Measurements from ENCODE around the gene NIPAL3.

The NIPAL3 gene

DNA sequence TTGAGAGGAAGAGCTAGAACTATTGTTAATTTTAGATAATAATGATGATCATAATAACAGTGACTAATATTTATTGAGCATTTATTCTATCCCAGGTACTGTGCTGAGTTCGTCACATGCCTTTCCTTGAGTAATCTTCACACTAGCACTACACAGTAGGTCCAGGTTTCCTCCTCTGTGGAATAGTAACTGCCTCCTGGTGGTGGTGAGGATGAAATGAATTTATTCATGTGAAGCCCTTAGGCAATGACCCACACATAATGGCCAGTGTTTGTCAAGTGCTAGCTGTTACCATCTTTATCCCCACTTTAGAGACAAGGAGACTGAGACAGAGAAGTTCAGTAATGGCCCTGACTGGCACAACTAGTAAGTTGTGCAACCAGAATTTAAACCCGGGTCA lies 5.9 kb downstream of the NIPAL3 start:
- Histone ChIP-seq H3K4me1 (ENCODE audit: control insufficient read depth in 2 of 2, insufficient read depth in 2 of 2, low read length in 2 of 2) (peaks cover 24 to 34% of the 10 kb centered on the region in 2 donors), H3K9ac (ENCODE audit: low read depth in 1 of 2, low read length in 2 of 2) (no peak overlapping the region), H3K27me3 (ENCODE audit: control insufficient read depth in 2 of 2, insufficient read depth in 2 of 2, low read length in 2 of 2) (no peaks in the 10 kb centered on the region), H3K4me3 (ENCODE audit: low read length in 2 of 2) (no peak overlapping the region), H3K36me3 (ENCODE audit: control insufficient read depth in 2 of 2, insufficient read depth in 2 of 2, low read length in 2 of 2) (peaks cover 18 to 27% of the 10 kb centered on the region in 2 donors), H3K27ac (ENCODE audit: low read depth in 2 of 2, low read length in 2 of 2) (no peak overlapping the region), H3K9me3 (ENCODE audit: control insufficient read depth in 2 of 2, low read length in 2 of 2) (no peaks in the 10 kb centered on the region)

DNA sequence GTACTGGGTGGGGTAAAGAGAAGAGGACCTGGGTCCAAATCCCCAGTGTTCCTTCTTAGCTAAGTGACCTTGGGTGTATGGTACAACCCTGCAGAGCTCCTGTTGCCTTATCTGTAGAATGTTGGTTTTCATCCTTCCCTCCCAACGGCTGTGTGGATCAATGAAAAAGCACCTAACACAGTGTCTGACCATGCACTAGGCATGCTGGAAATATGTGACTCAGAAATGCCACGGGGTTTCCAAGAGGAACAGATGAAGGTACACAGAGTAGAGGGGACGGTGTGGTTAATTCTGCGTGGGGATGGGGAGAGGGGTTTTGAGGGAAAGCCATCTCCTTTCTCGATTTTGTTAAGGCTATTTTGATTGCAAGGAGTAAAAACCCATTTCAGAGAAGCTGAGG lies 8.6 kb downstream of the NIPAL3 start:
- Histone ChIP-seq H3K9ac (ENCODE audit: low read depth in 1 of 2, low read length in 2 of 2) (no peak overlapping the region), H3K4me3 (ENCODE audit: low read length in 2 of 2) (no peak overlapping the region), H3K4me1 (ENCODE audit: control insufficient read depth in 2 of 2, insufficient read depth in 2 of 2, low read length in 2 of 2) (peaks cover 10 to 11% of the 10 kb centered on the region in 2 donors), H3K27me3 (ENCODE audit: control insufficient read depth in 2 of 2, insufficient read depth in 2 of 2, low read length in 2 of 2) (no peaks in the 10 kb centered on the region), H3K9me3 (ENCODE audit: control insufficient read depth in 2 of 2, low read length in 2 of 2) (no peaks in the 10 kb centered on the region), H3K27ac (ENCODE audit: low read depth in 2 of 2, low read length in 2 of 2) (no peak overlapping the region), H3K36me3 (ENCODE audit: control insufficient read depth in 2 of 2, insufficient read depth in 2 of 2, low read length in 2 of 2) (peaks cover 18 to 26% of the 10 kb centered on the region in 2 donors)

DNA sequence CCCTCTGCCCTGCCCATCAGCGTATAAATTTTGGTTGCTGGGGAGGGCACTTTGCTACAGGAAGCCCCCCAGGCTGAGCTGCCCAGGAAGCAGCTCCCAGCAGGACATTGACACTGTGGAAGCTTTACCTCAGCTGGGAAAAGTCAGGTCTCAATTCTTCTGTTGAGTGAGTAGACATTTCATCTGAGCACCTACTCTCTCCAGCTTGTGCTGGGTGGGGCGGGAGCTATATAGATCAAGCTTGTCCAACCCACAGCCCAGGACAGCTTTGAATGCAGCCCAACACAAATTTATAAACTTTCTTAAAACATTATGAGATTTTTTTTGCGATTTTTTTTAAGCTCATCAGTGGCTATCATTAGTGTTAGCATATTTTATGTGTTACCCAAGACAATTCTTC lies 9.4 kb downstream of the NIPAL3 start:
- Histone ChIP-seq H3K27me3 (ENCODE audit: control insufficient read depth in 2 of 2, insufficient read depth in 2 of 2, low read length in 2 of 2) (no peaks in the 10 kb centered on the region), H3K4me1 (ENCODE audit: control insufficient read depth in 2 of 2, insufficient read depth in 2 of 2, low read length in 2 of 2) (peaks cover 10 to 11% of the 10 kb centered on the region in 2 donors), H3K4me3 (ENCODE audit: low read length in 2 of 2) (no peak overlapping the region), H3K9me3 (ENCODE audit: control insufficient read depth in 2 of 2, low read length in 2 of 2) (no peaks in the 10 kb centered on the region), H3K9ac (ENCODE audit: low read depth in 1 of 2, low read length in 2 of 2) (no peak overlapping the region), H3K36me3 (ENCODE audit: control insufficient read depth in 2 of 2, insufficient read depth in 2 of 2, low read length in 2 of 2) (peaks cover 18 to 20% of the 10 kb centered on the region in 2 donors), H3K27ac (ENCODE audit: low read depth in 2 of 2, low read length in 2 of 2) (peak overlapping the region in 1 of 2 donors; percentile 26)

DNA sequence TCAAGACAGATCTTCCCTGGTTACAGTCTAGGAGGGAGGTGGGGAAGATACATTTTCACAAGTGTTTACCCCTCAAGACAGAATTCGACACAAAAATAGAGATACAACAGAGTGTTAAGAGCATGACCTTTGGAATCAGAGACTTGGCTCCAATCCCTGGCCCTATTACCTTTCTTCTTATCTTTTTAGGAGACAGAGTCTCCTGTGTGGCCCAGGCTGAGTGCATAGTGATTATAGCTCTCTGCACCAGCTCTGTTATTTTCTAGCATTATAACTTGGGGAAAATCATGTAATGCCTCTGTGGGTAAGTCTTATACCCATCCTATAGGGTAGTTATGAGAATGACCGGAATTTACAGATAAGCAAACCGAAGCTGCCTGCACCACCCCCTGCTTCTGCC lies 9.8 kb downstream of the NIPAL3 start:
- Histone ChIP-seq H3K9ac (ENCODE audit: low read depth in 1 of 2, low read length in 2 of 2) (no peak overlapping the region), H3K4me3 (ENCODE audit: low read length in 2 of 2) (no peak overlapping the region), H3K27ac (ENCODE audit: low read depth in 2 of 2, low read length in 2 of 2) (peak overlapping the region in 1 of 2 donors; percentile 26), H3K27me3 (ENCODE audit: control insufficient read depth in 2 of 2, insufficient read depth in 2 of 2, low read length in 2 of 2) (no peaks in the 10 kb centered on the region), H3K9me3 (ENCODE audit: control insufficient read depth in 2 of 2, low read length in 2 of 2) (no peaks in the 10 kb centered on the region), H3K4me1 (ENCODE audit: control insufficient read depth in 2 of 2, insufficient read depth in 2 of 2, low read length in 2 of 2) (peaks cover 10 to 11% of the 10 kb centered on the region in 2 donors), H3K36me3 (ENCODE audit: control insufficient read depth in 2 of 2, insufficient read depth in 2 of 2, low read length in 2 of 2) (peaks cover 18 to 20% of the 10 kb centered on the region in 2 donors)

DNA sequence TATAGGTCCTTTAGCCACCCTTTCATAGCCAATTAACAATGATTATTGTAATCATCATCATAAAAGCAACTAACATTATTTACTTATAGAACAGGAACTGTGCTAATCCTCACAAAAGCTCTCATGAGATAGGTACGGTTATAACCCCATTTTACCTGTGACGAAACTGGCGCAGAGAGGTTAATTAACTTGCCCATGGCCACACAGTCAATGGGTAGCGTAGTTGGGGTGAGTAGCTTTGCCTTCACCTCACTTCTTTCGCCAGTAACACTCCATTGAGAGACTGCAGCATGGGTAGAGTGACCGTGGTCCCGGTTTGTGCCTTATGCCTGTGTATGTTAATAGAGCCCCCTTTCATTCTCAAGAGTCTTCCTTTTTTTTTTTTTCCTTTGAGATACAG lies 10.3 kb downstream of the NIPAL3 start:
- H3K9ac ChIP-seq (ENCODE audit: low read depth in 1 of 2, low read length in 2 of 2), result no peak overlapping the region
- peaks cover 18 to 20% of the 10 kb centered on the region in 2 donors for H3K36me3 ChIP-seq (ENCODE audit: control insufficient read depth in 2 of 2, insufficient read depth in 2 of 2, low read length in 2 of 2)
- peaks cover 10 to 11% of the 10 kb centered on the region in 2 donors for H3K4me1 ChIP-seq (ENCODE audit: control insufficient read depth in 2 of 2, insufficient read depth in 2 of 2, low read length in 2 of 2)
- H3K9me3 ChIP-seq (ENCODE audit: control insufficient read depth in 2 of 2, low read length in 2 of 2), result no peaks in the 10 kb centered on the region
- H3K4me3 ChIP-seq (ENCODE audit: low read length in 2 of 2), result no peak overlapping the region
- H3K27me3 ChIP-seq (ENCODE audit: control insufficient read depth in 2 of 2, insufficient read depth in 2 of 2, low read length in 2 of 2), result no peaks in the 10 kb centered on the region
- H3K27ac ChIP-seq (ENCODE audit: low read depth in 2 of 2, low read length in 2 of 2), result peak overlapping the region in 1 of 2 donors; percentile 26

DNA sequence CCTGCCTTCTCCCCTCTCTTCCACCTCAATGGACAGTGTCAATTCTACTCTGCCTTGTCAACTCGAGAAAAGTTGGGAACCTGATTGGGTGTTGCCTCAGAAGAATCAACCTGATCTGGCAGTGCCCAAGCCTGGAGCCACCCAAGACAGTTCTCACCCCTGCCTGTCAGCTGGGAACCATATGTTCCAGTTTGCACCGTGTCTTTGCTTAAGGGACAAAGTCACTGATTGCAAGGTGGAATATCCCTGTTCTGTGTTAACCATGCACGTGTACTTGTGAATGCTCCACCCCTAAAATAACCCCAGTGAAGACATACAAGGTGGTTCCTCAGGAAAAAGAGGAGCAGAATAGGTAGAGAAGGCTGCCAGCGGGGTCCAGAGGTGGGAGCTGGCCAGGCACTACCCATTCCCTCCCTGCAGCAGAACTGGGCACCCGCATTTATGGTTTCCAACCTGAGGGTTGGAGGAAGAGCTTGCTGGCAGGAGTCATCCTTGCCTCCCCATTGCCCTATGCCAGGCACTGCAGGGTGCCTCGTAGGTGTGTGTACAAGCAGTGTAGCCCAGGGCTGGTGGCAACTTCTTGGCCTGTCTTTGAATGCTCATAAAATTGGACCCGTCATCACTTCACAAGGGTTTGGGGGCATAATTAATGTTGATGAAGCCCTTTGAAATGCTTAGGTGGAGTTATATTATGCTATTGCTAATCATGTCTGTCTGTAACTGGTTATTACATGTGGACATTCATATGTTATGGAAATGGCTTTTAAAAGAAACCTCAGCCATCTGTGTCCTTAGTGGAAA lies 11.3 kb downstream of the NIPAL3 start:
- Histone ChIP-seq H3K27ac (ENCODE audit: low read depth in 2 of 2, low read length in 2 of 2) (no peak overlapping the region), H3K9ac (ENCODE audit: low read depth in 1 of 2, low read length in 2 of 2) (no peak overlapping the region), H3K36me3 (ENCODE audit: control insufficient read depth in 2 of 2, insufficient read depth in 2 of 2, low read length in 2 of 2) (peaks cover 12% of the 10 kb centered on the region in 2 donors), H3K4me1 (ENCODE audit: control insufficient read depth in 2 of 2, insufficient read depth in 2 of 2, low read length in 2 of 2) (peaks cover 10 to 11% of the 10 kb centered on the region in 2 donors), H3K4me3 (ENCODE audit: low read length in 2 of 2) (no peak overlapping the region), H3K9me3 (ENCODE audit: control insufficient read depth in 2 of 2, low read length in 2 of 2) (no peaks in the 10 kb centered on the region), H3K27me3 (ENCODE audit: control insufficient read depth in 2 of 2, insufficient read depth in 2 of 2, low read length in 2 of 2) (no peaks in the 10 kb centered on the region)

DNA sequence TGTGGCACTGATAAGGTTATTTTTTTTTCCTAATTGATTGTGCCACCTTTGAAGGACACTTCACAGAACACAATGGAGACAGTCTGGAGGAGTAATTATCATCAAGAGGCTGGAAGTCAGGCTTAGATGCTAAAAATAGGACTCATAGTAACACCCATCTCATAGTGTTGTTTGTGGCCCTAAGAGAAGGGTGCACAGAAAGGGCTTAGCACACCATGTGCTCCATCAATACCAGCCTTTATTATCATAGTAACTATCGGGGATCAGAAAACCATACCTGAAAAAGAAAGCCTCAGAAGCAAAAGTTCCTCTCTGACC lies 11.9 kb downstream of the NIPAL3 start:
- no peaks in the 10 kb centered on the region for H3K27me3 ChIP-seq (ENCODE audit: control insufficient read depth in 2 of 2, insufficient read depth in 2 of 2, low read length in 2 of 2)
- H3K9ac ChIP-seq (ENCODE audit: low read depth in 1 of 2, low read length in 2 of 2), result no peak overlapping the region
- H3K27ac ChIP-seq (ENCODE audit: low read depth in 2 of 2, low read length in 2 of 2), result no peak overlapping the region
- H3K4me3 ChIP-seq (ENCODE audit: low read length in 2 of 2), result no peak overlapping the region
- no peaks in the 10 kb centered on the region for H3K9me3 ChIP-seq (ENCODE audit: control insufficient read depth in 2 of 2, low read length in 2 of 2)
- peaks cover 6% of the 10 kb centered on the region in 2 donors for H3K36me3 ChIP-seq (ENCODE audit: control insufficient read depth in 2 of 2, insufficient read depth in 2 of 2, low read length in 2 of 2)
- H3K4me1 ChIP-seq (ENCODE audit: control insufficient read depth in 2 of 2, insufficient read depth in 2 of 2, low read length in 2 of 2), result peaks cover 10 to 11% of the 10 kb centered on the region in 2 donors

DNA sequence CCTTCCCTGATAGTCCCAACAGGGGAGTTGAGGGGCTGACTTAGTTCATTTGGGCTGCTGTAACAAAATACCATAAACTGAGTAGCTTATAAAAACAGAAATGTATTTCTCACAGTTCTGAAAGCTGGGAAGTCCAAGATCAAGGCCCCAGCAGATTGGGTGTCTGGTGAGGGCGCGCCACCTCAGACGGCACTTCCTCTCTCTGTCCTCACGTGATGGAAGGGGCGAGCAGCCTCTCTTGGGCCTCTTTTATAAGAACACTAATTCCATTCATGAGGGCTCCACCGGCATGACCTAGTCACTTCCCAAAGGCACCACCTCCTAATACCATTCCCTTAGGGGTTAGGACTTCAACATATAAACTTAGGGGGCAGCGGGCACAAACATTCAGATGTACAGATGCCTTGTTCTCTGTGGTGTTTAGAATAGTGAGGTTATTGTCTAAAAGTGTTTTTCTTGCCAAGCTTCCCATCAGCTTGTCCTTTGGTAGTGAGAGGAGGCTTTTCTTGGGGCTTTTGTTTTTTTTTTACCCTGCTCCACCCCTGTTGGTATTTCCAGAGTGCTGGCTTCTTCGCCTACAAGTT lies 20.3 kb downstream of the NIPAL3 start:
- Histone ChIP-seq H3K27ac (ENCODE audit: low read depth in 2 of 2, low read length in 2 of 2) (no peak overlapping the region), H3K9ac (ENCODE audit: low read depth in 1 of 2, low read length in 2 of 2) (no peak overlapping the region)

DNA sequence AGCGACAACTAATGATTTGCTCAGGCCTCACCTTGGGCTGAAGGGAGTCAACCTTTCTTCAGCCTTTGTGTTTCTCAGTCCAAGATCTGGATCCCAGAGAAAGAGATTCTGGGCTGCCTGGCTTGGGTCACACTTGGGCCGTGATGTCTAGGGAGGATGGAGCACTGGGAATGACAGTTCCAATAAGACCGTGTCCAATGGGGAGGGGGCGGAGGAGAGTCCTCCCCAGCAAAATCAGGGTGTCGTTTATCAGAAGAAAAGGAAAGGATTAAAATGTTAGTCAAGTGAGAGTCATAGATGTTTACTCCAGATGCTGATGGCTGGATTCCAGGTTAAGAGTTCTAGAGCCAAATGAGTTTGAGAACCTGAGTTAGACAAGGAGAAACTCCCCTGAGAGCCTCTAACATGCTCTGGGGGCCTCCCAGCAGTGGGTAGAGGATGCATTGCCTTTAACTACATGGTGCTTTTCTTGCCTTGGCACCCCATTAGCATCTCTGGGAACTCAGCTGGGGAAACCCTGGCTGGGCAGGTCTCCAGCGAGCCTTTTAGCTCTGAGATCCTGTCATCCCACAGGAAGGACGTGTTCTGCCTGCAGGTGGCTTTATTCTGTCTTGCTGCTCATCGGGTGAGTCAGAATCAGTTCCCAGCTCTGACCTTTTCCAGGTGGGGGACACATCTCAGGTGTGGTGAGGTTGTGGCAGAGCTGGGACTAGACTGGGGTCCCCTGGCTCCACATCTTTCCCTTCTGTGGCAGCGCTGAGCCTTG lies 22.2 kb downstream of the NIPAL3 start:
- H3K36me3 ChIP-seq (ENCODE audit: control insufficient read depth in 2 of 2, insufficient read depth in 2 of 2, low read length in 2 of 2), result peaks cover 4 to 19% of the 10 kb centered on the region in 2 donors
- H3K9ac ChIP-seq (ENCODE audit: low read depth in 1 of 2, low read length in 2 of 2), result no peak overlapping the region
- no peak overlapping the region for H3K27ac ChIP-seq (ENCODE audit: low read depth in 2 of 2, low read length in 2 of 2)
- no peaks in the 10 kb centered on the region for H3K9me3 ChIP-seq (ENCODE audit: control insufficient read depth in 2 of 2, low read length in 2 of 2)
- H3K4me1 ChIP-seq (ENCODE audit: control insufficient read depth in 2 of 2, insufficient read depth in 2 of 2, low read length in 2 of 2), result peaks cover 0 to 4% of the 10 kb centered on the region in 2 donors
- no peak overlapping the region for H3K4me3 ChIP-seq (ENCODE audit: low read length in 2 of 2)
- no peaks in the 10 kb centered on the region for H3K27me3 ChIP-seq (ENCODE audit: control insufficient read depth in 2 of 2, insufficient read depth in 2 of 2, low read length in 2 of 2)

More for the DNA sequence above, 20.3 kb downstream of the NIPAL3 start:
- no peaks in the 10 kb centered on the region for H3K9me3 ChIP-seq (ENCODE audit: control insufficient read depth in 2 of 2, low read length in 2 of 2)
- H3K36me3 ChIP-seq (ENCODE audit: control insufficient read depth in 2 of 2, insufficient read depth in 2 of 2, low read length in 2 of 2), result peaks cover 4 to 12% of the 10 kb centered on the region in 2 donors
- H3K4me3 ChIP-seq (ENCODE audit: low read length in 2 of 2), result no peak overlapping the region
- no peaks in the 10 kb centered on the region for H3K27me3 ChIP-seq (ENCODE audit: control insufficient read depth in 2 of 2, insufficient read depth in 2 of 2, low read length in 2 of 2)
- peaks cover 0 to 4% of the 10 kb centered on the region in 2 donors for H3K4me1 ChIP-seq (ENCODE audit: control insufficient read depth in 2 of 2, insufficient read depth in 2 of 2, low read length in 2 of 2)

DNA sequence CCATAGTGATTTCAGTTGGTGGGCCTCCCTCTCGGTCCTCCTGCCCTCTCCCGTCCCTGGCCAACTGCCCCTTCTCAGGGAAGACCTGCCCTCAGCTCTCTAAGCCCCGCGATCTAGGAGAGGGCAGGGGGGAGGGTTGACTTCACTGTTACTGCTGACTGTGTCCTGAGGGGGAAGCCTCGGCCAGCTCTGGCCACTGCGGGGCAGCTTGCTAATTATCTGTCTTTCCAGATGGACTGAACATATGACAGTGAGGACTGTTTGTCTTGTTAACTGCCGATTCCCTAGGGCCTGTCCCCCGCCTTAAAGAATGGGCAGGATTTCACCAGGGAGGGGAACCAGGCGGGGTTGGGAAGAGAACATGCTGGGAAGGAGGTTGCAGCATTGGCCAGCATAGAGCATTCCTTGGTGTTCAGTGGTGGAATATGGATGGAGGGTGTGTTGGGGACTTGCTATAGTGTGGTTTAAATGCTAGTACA lies 22.9 kb downstream of the NIPAL3 start:
- Histone ChIP-seq H3K27ac (ENCODE audit: low read depth in 2 of 2, low read length in 2 of 2) (no peak overlapping the region), H3K9ac (ENCODE audit: low read depth in 1 of 2, low read length in 2 of 2) (no peak overlapping the region)

More for the DNA sequence above, 22.9 kb downstream of the NIPAL3 start:
- H3K27me3 ChIP-seq (ENCODE audit: control insufficient read depth in 2 of 2, insufficient read depth in 2 of 2, low read length in 2 of 2), result no peaks in the 10 kb centered on the region
- no peak overlapping the region for H3K4me3 ChIP-seq (ENCODE audit: low read length in 2 of 2)
- H3K36me3 ChIP-seq (ENCODE audit: control insufficient read depth in 2 of 2, insufficient read depth in 2 of 2, low read length in 2 of 2), result peaks cover 0 to 16% of the 10 kb centered on the region in 2 donors
- no peaks in the 10 kb centered on the region for H3K9me3 ChIP-seq (ENCODE audit: control insufficient read depth in 2 of 2, low read length in 2 of 2)
- H3K4me1 ChIP-seq (ENCODE audit: control insufficient read depth in 2 of 2, insufficient read depth in 2 of 2, low read length in 2 of 2), result peaks cover 0 to 4% of the 10 kb centered on the region in 2 donors
